Neural cell (in vitro differentiated cells): ENCODE measurements around the gene TBC1D5.

ENCODE experiments used
- CTCF ChIP-seq: fragments of 450-650 bp; IDR thresholded peaks from 2 replicates; pipeline ENCODE4 v1.5.1; 2014; ENCODE audit warnings: antibody characterized with exemption, mild to moderate bottlenecking, moderate library complexity; ENCODE audit not compliant: poor library complexity, severe bottlenecking
- EP300 ChIP-seq: fragments of 450-650 bp; conservative IDR thresholded peaks from 2 replicates; pipeline ENCODE4 v1.6.1; 2014; ENCODE audit warnings: antibody characterized with exemption, mild to moderate bottlenecking, moderate library complexity; ENCODE audit not compliant: poor library complexity, severe bottlenecking
- EZH2 ChIP-seq: fragments of 200-600, 300-800 bp; shearing (Covaris generic), sonication (generic); IDR thresholded peaks from 2 replicates; pipeline ENCODE4 v1.6.1; 2014; ENCODE audit warnings: antibody characterized with exemption, low read length, borderline replicate concordance, mild to moderate bottlenecking; ENCODE audit not compliant: insufficient read depth, poor library complexity, severe bottlenecking
- MXI1 ChIP-seq: fragments of 450-650 bp; conservative IDR thresholded peaks from 2 replicates; pipeline ENCODE4 v1.6.1; 2014; ENCODE audit warnings: antibody characterized with exemption, mild to moderate bottlenecking; ENCODE audit not compliant: poor library complexity, severe bottlenecking
- POLR2AphosphoS5 ChIP-seq: IDR thresholded peaks from 2 replicates; pipeline ENCODE4 v1.6.1; 2012
- RAD21 ChIP-seq: fragments of 450-650 bp; conservative IDR thresholded peaks from 2 replicates; pipeline ENCODE4 v1.6.1; 2014; ENCODE audit warnings: antibody characterized with exemption, mild to moderate bottlenecking, moderate library complexity
- REST ChIP-seq: IDR thresholded peaks from 2 replicates; pipeline ENCODE4 v1.6.1; 2012; ENCODE audit warnings: borderline replicate concordance
- SMC3 ChIP-seq: fragments of 450-650 bp; conservative IDR thresholded peaks from 2 replicates; pipeline ENCODE4 v1.6.1; 2014; ENCODE audit warnings: antibody characterized with exemption, mild to moderate bottlenecking, moderate library complexity; ENCODE audit not compliant: poor library complexity
- TAF1 ChIP-seq: IDR thresholded peaks from 2 replicates; pipeline ENCODE4 v1.6.1; 2012; ENCODE audit warnings: low read depth

GRCh38 chr3:17585394-17586325 is 156.8 kb downstream of the TBC1D5 start:
- no peak for TF ChIP-seq CTCF
- no peak for TF ChIP-seq REST
- no peak for TF ChIP-seq RAD21
- no peak for TF ChIP-seq EP300
- no peak for TF ChIP-seq SMC3
- TF ChIP-seq MXI1, result no peak
- TF ChIP-seq POLR2AphosphoS5, result no peak
- no peak for TF ChIP-seq TAF1
- TF ChIP-seq EZH2, result no peak
